Effector memory CD4-positive, alpha-beta T cell (primary cell): ENCODE data around the gene JAZF1.

Source experiments
- DNase-seq, 3 donors: peaks; one replicate each; pipeline ENCODE4 v3.0.0-alpha.2; 2020
- H3K27ac ChIP-seq: 2 replicates; pipeline ENCODE4 v1.7.0; 2013; ENCODE audit warnings: mild to moderate bottlenecking, low read length, moderate library complexity; ENCODE audit not compliant: insufficient read depth, poor library complexity, severe bottlenecking
- H3K27me3 ChIP-seq: replicated peaks from 2 replicates; pipeline ENCODE4 v1.7.0; 2013; ENCODE audit warnings: mild to moderate bottlenecking, low read length; ENCODE audit not compliant: insufficient read depth, control insufficient read depth, poor library complexity, severe bottlenecking
- H3K36me3 ChIP-seq: 2 replicates; pipeline ENCODE4 v1.7.0; 2013; ENCODE audit warnings: mild to moderate bottlenecking, low read length, moderate library complexity; ENCODE audit not compliant: control insufficient read depth, insufficient read depth
- H3K4me1 ChIP-seq: 2 replicates; pipeline ENCODE4 v1.7.0; 2013; ENCODE audit warnings: low read length, mild to moderate bottlenecking; ENCODE audit not compliant: control insufficient read depth, insufficient read depth, poor library complexity, severe bottlenecking
- H3K4me3 ChIP-seq: 2 replicates; pipeline ENCODE4 v1.7.0; 2013; ENCODE audit warnings: low read length, low read depth, mild to moderate bottlenecking; ENCODE audit not compliant: insufficient read depth, poor library complexity, severe bottlenecking
- H3K9me3 ChIP-seq: 2 replicates; pipeline ENCODE4 v1.7.0; 2013; ENCODE audit warnings: mild to moderate bottlenecking, low read length, moderate library complexity; ENCODE audit not compliant: control insufficient read depth

Gene JAZF1

GRCh38 chr7:28178599-28178998 lies 2.0 kb downstream of the JAZF1 start:
- no peaks in the 10 kb centered on the region for H3K4me1 ChIP-seq
- no peaks in the 10 kb centered on the region for H3K36me3 ChIP-seq
- no peaks in the 10 kb centered on the region for H3K9me3 ChIP-seq
- H3K27me3 ChIP-seq: no peaks in the 10 kb centered on the region
- H3K4me3 ChIP-seq: peak overlapping the region; percentile 46
- DNase-seq: no peak
- no peak overlapping the region for H3K27ac ChIP-seq

GRCh38 chr7:28177836-28178235 lies 2.8 kb downstream of the JAZF1 start:
- H3K4me1 ChIP-seq: no peaks in the 10 kb centered on the region
- H3K4me3 ChIP-seq: no peak overlapping the region
- H3K36me3 ChIP-seq: no peaks in the 10 kb centered on the region
- no peaks in the 10 kb centered on the region for H3K9me3 ChIP-seq
- H3K27ac ChIP-seq: no peak overlapping the region
- H3K27me3 ChIP-seq: no peaks in the 10 kb centered on the region
- DNase-seq: no peak

GRCh38 chr7:28176645-28177044 lies 4.0 kb downstream of the JAZF1 start:
- Histone ChIP-seq H3K9me3 (no peaks in the 10 kb centered on the region), H3K4me1 (no peaks in the 10 kb centered on the region), H3K27ac (no peak overlapping the region), H3K36me3 (no peaks in the 10 kb centered on the region), H3K27me3 (no peaks in the 10 kb centered on the region), H3K4me3 (no peak overlapping the region)
- DNase-seq: no peak

GRCh38 chr7:28176174-28176573 lies 4.4 kb downstream of the JAZF1 start:
- Histone ChIP-seq H3K27ac (no peak overlapping the region), H3K4me1 (no peaks in the 10 kb centered on the region), H3K36me3 (no peaks in the 10 kb centered on the region), H3K9me3 (no peaks in the 10 kb centered on the region), H3K4me3 (no peak overlapping the region), H3K27me3 (no peaks in the 10 kb centered on the region)
- no peak for DNase-seq

- Histone ChIP-seq H3K9me3 (no peaks in the 10 kb centered on the region), H3K4me1 (no peaks in the 10 kb centered on the region), H3K27me3 (no peaks in the 10 kb centered on the region), H3K4me3 (no peak overlapping the region), H3K27ac (no peak overlapping the region), H3K36me3 (no peaks in the 10 kb centered on the region)
- DNase-seq: no peak
Measured at GRCh38 chr7:28174901-28175661, 5.5 kb downstream of the JAZF1 start.

GRCh38 chr7:28174442-28174841 lies 6.2 kb downstream of the JAZF1 start:
- Histone ChIP-seq H3K9me3 (no peaks in the 10 kb centered on the region), H3K27me3 (no peaks in the 10 kb centered on the region), H3K4me3 (no peak overlapping the region), H3K36me3 (no peaks in the 10 kb centered on the region), H3K4me1 (no peaks in the 10 kb centered on the region), H3K27ac (no peak overlapping the region)
- no peak for DNase-seq

- no peak overlapping the region for H3K27ac ChIP-seq
- H3K9me3 ChIP-seq: no peaks in the 10 kb centered on the region
- no peak for DNase-seq
- H3K36me3 ChIP-seq: no peaks in the 10 kb centered on the region
- no peaks in the 10 kb centered on the region for H3K27me3 ChIP-seq
- no peak overlapping the region for H3K4me3 ChIP-seq
- H3K4me1 ChIP-seq: no peaks in the 10 kb centered on the region
Measured at GRCh38 chr7:28173531-28173930, 7.1 kb downstream of the JAZF1 start.

GRCh38 chr7:28172958-28173357 lies 7.6 kb downstream of the JAZF1 start:
- Histone ChIP-seq H3K27me3 (no peaks in the 10 kb centered on the region), H3K4me3 (no peak overlapping the region), H3K9me3 (no peaks in the 10 kb centered on the region), H3K4me1 (no peaks in the 10 kb centered on the region), H3K36me3 (no peaks in the 10 kb centered on the region), H3K27ac (no peak overlapping the region)
- no peak for DNase-seq

GRCh38 chr7:28170701-28171100 lies 9.9 kb downstream of the JAZF1 start:
- no peaks in the 10 kb centered on the region for H3K4me1 ChIP-seq

GRCh38 chr7:28169230-28169629 lies 11.4 kb downstream of the JAZF1 start:
- no peaks in the 10 kb centered on the region for H3K4me1 ChIP-seq
- no peaks in the 10 kb centered on the region for H3K27me3 ChIP-seq
- DNase-seq: no peak
- no peak overlapping the region for H3K27ac ChIP-seq
- no peak overlapping the region for H3K4me3 ChIP-seq
- no peaks in the 10 kb centered on the region for H3K36me3 ChIP-seq
- no peaks in the 10 kb centered on the region for H3K9me3 ChIP-seq

More at GRCh38 chr7:28170701-28171100, 9.9 kb downstream of the JAZF1 start:
- Histone ChIP-seq H3K27ac (no peak overlapping the region), H3K36me3 (no peaks in the 10 kb centered on the region), H3K27me3 (no peaks in the 10 kb centered on the region), H3K9me3 (no peaks in the 10 kb centered on the region), H3K4me3 (no peak overlapping the region)
- no peak for DNase-seq
